GM23338 (cell line): ENCODE results near the gene STK39.

ENCODE experiments used
- EZH2 ChIP-seq: fragments of 200-600 bp; sonication (generic); IDR thresholded peaks from one replicate; pipeline ENCODE4 v1.8.0; 2017; ENCODE audit warnings: antibody characterized with exemption, mild to moderate bottlenecking, low read depth; ENCODE audit not compliant: unreplicated experiment
- POLR2AphosphoS5 ChIP-seq: IDR thresholded peaks from 2 replicates; pipeline ENCODE4 v1.6.1; 2016; ENCODE audit warnings: antibody characterized with exemption, low read depth
- TF ChIP-seq, protein P1 (sequence below), 2 experiments: fragments of 200-600 bp in 1 of 2; sonication (generic) in 1 of 2; conservative IDR thresholded peaks; 2 replicates each; pipeline versions ENCODE4 v1.5.1 to v1.6.1; 2016 to 2017; ENCODE audit warnings: antibody characterized with exemption in 2 of 2, low read depth in 2 of 2, mild to moderate bottlenecking in 2 of 2, moderate library complexity in 1 of 2

DNA sequence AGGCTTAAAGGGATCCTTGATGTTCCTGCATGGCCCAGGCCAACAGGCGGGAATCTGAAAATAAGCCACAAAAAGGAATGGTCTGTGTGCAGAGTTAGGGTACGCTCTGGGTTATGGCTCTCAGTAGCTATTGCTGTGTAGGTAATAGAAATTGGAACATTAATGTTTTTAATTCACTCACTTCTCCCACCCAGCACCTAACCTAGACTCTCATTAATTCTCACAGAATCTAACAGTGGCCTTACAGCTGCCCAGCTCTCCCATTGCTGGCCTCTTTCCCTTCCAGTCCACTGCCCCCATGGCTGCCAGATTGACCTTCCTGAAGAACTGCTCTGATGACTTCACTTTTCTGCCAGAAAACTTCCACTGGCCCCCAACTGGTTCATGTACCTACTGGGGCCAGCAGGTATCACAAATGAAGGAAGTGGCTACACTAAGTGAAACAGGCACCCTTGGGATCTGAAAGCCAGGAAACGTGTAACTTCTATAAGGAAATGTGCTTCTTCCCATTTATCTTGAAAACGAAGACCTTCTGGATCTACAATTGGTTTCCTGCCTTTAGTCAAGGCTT is 315.2 kb downstream of the STK39 start:
- TF ChIP-seq, protein P1, sequence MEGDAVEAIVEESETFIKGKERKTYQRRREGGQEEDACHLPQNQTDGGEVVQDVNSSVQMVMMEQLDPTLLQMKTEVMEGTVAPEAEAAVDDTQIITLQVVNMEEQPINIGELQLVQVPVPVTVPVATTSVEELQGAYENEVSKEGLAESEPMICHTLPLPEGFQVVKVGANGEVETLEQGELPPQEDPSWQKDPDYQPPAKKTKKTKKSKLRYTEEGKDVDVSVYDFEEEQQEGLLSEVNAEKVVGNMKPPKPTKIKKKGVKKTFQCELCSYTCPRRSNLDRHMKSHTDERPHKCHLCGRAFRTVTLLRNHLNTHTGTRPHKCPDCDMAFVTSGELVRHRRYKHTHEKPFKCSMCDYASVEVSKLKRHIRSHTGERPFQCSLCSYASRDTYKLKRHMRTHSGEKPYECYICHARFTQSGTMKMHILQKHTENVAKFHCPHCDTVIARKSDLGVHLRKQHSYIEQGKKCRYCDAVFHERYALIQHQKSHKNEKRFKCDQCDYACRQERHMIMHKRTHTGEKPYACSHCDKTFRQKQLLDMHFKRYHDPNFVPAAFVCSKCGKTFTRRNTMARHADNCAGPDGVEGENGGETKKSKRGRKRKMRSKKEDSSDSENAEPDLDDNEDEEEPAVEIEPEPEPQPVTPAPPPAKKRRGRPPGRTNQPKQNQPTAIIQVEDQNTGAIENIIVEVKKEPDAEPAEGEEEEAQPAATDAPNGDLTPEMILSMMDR (conservative IDR thresholded peaks at IDR 0.05; ENCODE audit: low read depth in 2 of 2): no peak
- TF ChIP-seq POLR2AphosphoS5: no peak
- no peak for TF ChIP-seq EZH2
